GM18951 (cell line): ENCODE data around the gene LAMA2.

Experiments
- POLR2A ChIP-seq: IDR thresholded peaks from 4 replicates; pipeline ENCODE4 v1.6.1; 2011; ENCODE audit warnings: mild to moderate bottlenecking; ENCODE audit not compliant: insufficient read length, insufficient read depth; ENCODE audit errors: extremely low read depth
- in situ Hi-C: fragments of 300-500 bp; cut with MboI; formaldehyde crosslinking; loops from one replicate; pipeline ENCODE4 v1.12.0; 2022; ENCODE audit warnings: low sequenced_read_pairs, mixed read lengths, inconsistent platforms; ENCODE audit not compliant: unreplicated experiment

Gene LAMA2

GRCh38 chr6:129203190-129203900, 320.4 kb downstream of the LAMA2 start:
- TF ChIP-seq POLR2A: no peak
- in situ Hi-C loops: no loop called here

- no peak for TF ChIP-seq POLR2A
- in situ Hi-C loops: no loop called here
Measured at GRCh38 chr6:129206821-129207220, 323.9 kb downstream of the LAMA2 start.

- in situ Hi-C loops: no loop called here
Measured at GRCh38 chr6:129207832-129208231, 324.9 kb downstream of the LAMA2 start.

GRCh38 chr6:129208415-129209034, 325.6 kb downstream of the LAMA2 start:
- in situ Hi-C loops: no loop called here

More at GRCh38 chr6:129207832-129208231, 324.9 kb downstream of the LAMA2 start:
- no peak for TF ChIP-seq POLR2A

GRCh38 chr6:129209355-129209754, 326.4 kb downstream of the LAMA2 start:
- no peak for TF ChIP-seq POLR2A
- in situ Hi-C loops: no loop called here

More at GRCh38 chr6:129208415-129209034, 325.6 kb downstream of the LAMA2 start:
- no peak for TF ChIP-seq POLR2A

- no peak for TF ChIP-seq POLR2A
- in situ Hi-C loops: no loop called here
Measured at GRCh38 chr6:129210684-129211083, 327.7 kb downstream of the LAMA2 start.

- TF ChIP-seq POLR2A: no peak
- in situ Hi-C loops: no loop called here
Measured at GRCh38 chr6:129211626-129212025, 328.7 kb downstream of the LAMA2 start.

GRCh38 chr6:129212081-129212480, 329.1 kb downstream of the LAMA2 start:
- in situ Hi-C loops: no loop called here
- TF ChIP-seq POLR2A: no peak

GRCh38 chr6:129215246-129215645, 332.3 kb downstream of the LAMA2 start:
- no peak for TF ChIP-seq POLR2A
- in situ Hi-C loops: no loop called here

- in situ Hi-C loops: no loop called here
- no peak for TF ChIP-seq POLR2A
Measured at GRCh38 chr6:129215916-129216520, 333.1 kb downstream of the LAMA2 start.

- TF ChIP-seq POLR2A: no peak
- in situ Hi-C loops: no loop called here
Measured at GRCh38 chr6:129217701-129218100, 334.8 kb downstream of the LAMA2 start.

GRCh38 chr6:129233458-129234134, 350.7 kb downstream of the LAMA2 start:
- TF ChIP-seq POLR2A: no peak
- in situ Hi-C loops: no loop called here
